ENCODE data around the gene KCNQ1.
"Not testable (repeated sequence)": the region's sequence is repeated elsewhere in the genome, so short reads cannot be mapped to it uniquely, and the experiment has no call there.

The KCNQ1 gene

GRCh38 chr11:2621894-2622293 is 177.1 kb downstream of the KCNQ1 start:
- no peak overlapping the region for H3K27ac ChIP-seq
- no peaks in the 10 kb centered on the region for H3K27me3 ChIP-seq (ENCODE audit: insufficient read depth, low read depth, severe bottlenecking)
- TF ChIP-seq CTCF (IDR thresholded peaks at IDR 0.05; ENCODE audit: low read depth, low read length): no peak
- no peaks in the 10 kb centered on the region for H3K36me3 ChIP-seq
- no peak overlapping the region for H3K4me3 ChIP-seq (ENCODE audit: low read depth, low read length)
- H3K9me3 ChIP-seq (ENCODE audit: severe bottlenecking): peaks cover 2% of the 10 kb centered on the region
- DNase-seq: no peak

- Histone ChIP-seq H3K27me3 (ENCODE audit: insufficient read depth, low read depth, severe bottlenecking) (no peaks in the 10 kb centered on the region), H3K4me3 (ENCODE audit: low read depth, low read length) (no peak overlapping the region)
- no peak for DNase-seq
Observed at GRCh38 chr11:2625183-2625582, 180.4 kb downstream of the KCNQ1 start.

GRCh38 chr11:2630679-2631078 is 185.9 kb downstream of the KCNQ1 start:
- no peak for DNase-seq
- TF ChIP-seq CTCF (IDR thresholded peaks at IDR 0.05; ENCODE audit: low read depth, low read length): no peak
- Histone ChIP-seq H3K27ac (no peak overlapping the region), H3K27me3 (ENCODE audit: insufficient read depth, low read depth, severe bottlenecking) (no peaks in the 10 kb centered on the region), H3K9me3 (ENCODE audit: severe bottlenecking) (peaks cover 21% of the 10 kb centered on the region), H3K36me3 (no peaks in the 10 kb centered on the region), H3K4me3 (ENCODE audit: low read depth, low read length) (no peak overlapping the region)

More at GRCh38 chr11:2625183-2625582, 180.4 kb downstream of the KCNQ1 start:
- peaks cover 10% of the 10 kb centered on the region for H3K9me3 ChIP-seq (ENCODE audit: severe bottlenecking)
- H3K36me3 ChIP-seq: no peaks in the 10 kb centered on the region
- TF ChIP-seq CTCF (IDR thresholded peaks at IDR 0.05; ENCODE audit: low read depth, low read length): no peak
- no peak overlapping the region for H3K27ac ChIP-seq

- Histone ChIP-seq H3K4me3 (ENCODE audit: low read depth, low read length) (no peak overlapping the region), H3K36me3 (no peaks in the 10 kb centered on the region), H3K27me3 (ENCODE audit: insufficient read depth, low read depth, severe bottlenecking) (no peaks in the 10 kb centered on the region), H3K27ac (no peak overlapping the region), H3K9me3 (ENCODE audit: severe bottlenecking) (peaks cover 21% of the 10 kb centered on the region)
- TF ChIP-seq CTCF (IDR thresholded peaks at IDR 0.05; ENCODE audit: low read depth, low read length): no peak
- no peak for DNase-seq
Observed at GRCh38 chr11:2631161-2631560, 186.4 kb downstream of the KCNQ1 start.

- H3K9me3 ChIP-seq (ENCODE audit: severe bottlenecking): peaks cover 39% of the 10 kb centered on the region
Observed at GRCh38 chr11:2639763-2640162, 195.0 kb downstream of the KCNQ1 start.

GRCh38 chr11:2641623-2642022 is 196.8 kb downstream of the KCNQ1 start:
- H3K9me3 ChIP-seq (ENCODE audit: severe bottlenecking): peaks cover 50% of the 10 kb centered on the region

More at GRCh38 chr11:2639763-2640162, 195.0 kb downstream of the KCNQ1 start:
- H3K27ac ChIP-seq; DNase-seq; H3K36me3 ChIP-seq; H3K4me3 ChIP-seq (ENCODE audit: low read depth, low read length); H3K27me3 ChIP-seq (ENCODE audit: insufficient read depth, low read depth, severe bottlenecking): not testable (repeated sequence)

More at GRCh38 chr11:2641623-2642022, 196.8 kb downstream of the KCNQ1 start:
- no peaks in the 10 kb centered on the region for H3K36me3 ChIP-seq
- TF ChIP-seq CTCF (IDR thresholded peaks at IDR 0.05; ENCODE audit: low read depth, low read length): no peak
- no peaks in the 10 kb centered on the region for H3K27me3 ChIP-seq (ENCODE audit: insufficient read depth, low read depth, severe bottlenecking)
- DNase-seq: no peak
- no peak overlapping the region for H3K4me3 ChIP-seq (ENCODE audit: low read depth, low read length)
- H3K27ac ChIP-seq: no peak overlapping the region
